Spleen (tissue), 13 donors: ENCODE data around the gene MVK. TPM values are rescaled to one million over a fixed set of nuclear protein-coding genes. Genes with fewer than 3 reads are reported as not detected.

ENCODE experiments used
- DNase-seq: peaks from one replicate; pipeline ENCODE4 v3.0.0-alpha.2; 2020
- H3K27ac ChIP-seq, 8 donors: fragments of 200-600 bp; sonication (generic) in 7 of 8; 1 replicate in 4 of 8; 2 replicates in 4 of 8; pipeline versions ENCODE4 v1.5.0 to v1.8.0; 2016 to 2021; ENCODE audit warnings: inconsistent platforms in 4 of 8, mild to moderate bottlenecking in 4 of 8, moderate library complexity in 1 of 8
- H3K27me3 ChIP-seq, 7 donors: fragments of 200-600 bp; sonication (generic) in 6 of 7; replicated peaks in 1 of 7; 1 replicate in 4 of 7; 2 replicates in 3 of 7; pipeline versions ENCODE4 v1.5.0 to v1.8.0; 2016 to 2021; ENCODE audit warnings: inconsistent platforms in 3 of 7, mild to moderate bottlenecking in 1 of 7
- H3K36me3 ChIP-seq, 6 donors: fragments of 200-600 bp; sonication (generic) in 5 of 6; 1 replicate in 4 of 6; 2 replicates in 2 of 6; pipeline versions ENCODE4 v1.5.0 to v1.8.0; 2016 to 2021; ENCODE audit warnings: inconsistent platforms in 2 of 6
- H3K4me1 ChIP-seq, 6 donors: fragments of 200-600 bp; sonication (generic) in 5 of 6; 1 replicate in 3 of 6; 2 replicates in 3 of 6; pipeline versions ENCODE4 v1.5.0 to v1.8.0; 2016 to 2021; ENCODE audit warnings: inconsistent platforms in 3 of 6
- H3K4me3 ChIP-seq, 8 donors: fragments of 200-600 bp; sonication (generic) in 7 of 8; 1 replicate in 4 of 8; 2 replicates in 4 of 8; pipeline versions ENCODE4 v1.5.0 to v1.8.0; 2016 to 2021; ENCODE audit warnings: inconsistent platforms in 4 of 8, mild to moderate bottlenecking in 4 of 8, moderate library complexity in 2 of 8
- H3K9me3 ChIP-seq, 8 donors: fragments of 200-600 bp; sonication (generic) in 7 of 8; 1 replicate in 4 of 8; 2 replicates in 4 of 8; pipeline versions ENCODE4 v1.5.0 to v1.8.0; 2016 to 2021; ENCODE audit warnings: inconsistent platforms in 4 of 8
- POLR2A ChIP-seq, 3 donors: fragments of 450-650 bp; IDR thresholded peaks; one replicate each; pipeline ENCODE4 v1.5.1; 2017; ENCODE audit warnings: antibody characterized with exemption in 3 of 3, mild to moderate bottlenecking in 1 of 3
- POLR2AphosphoS5 ChIP-seq, 3 donors: sonication (generic); formaldehyde crosslinking; IDR thresholded peaks; one replicate each; pipeline ENCODE4 v1.5.1; 2017; ENCODE audit warnings: antibody characterized with exemption in 3 of 3
- WGBS, 5 donors: extraction: QIAGEN DNeasy Blood & Tissue Kit in 3 of 5; methylation state at CpG; one replicate each; pipeline versions ENCODE4 v1.1.5 to v1.1.7; 2013 to 2018; 5-methylcytosine and 5-hydroxymethylcytosine counted together
- intact Hi-C: fragments of 100-400 bp; cut with DNase I; formaldehyde crosslinking; loops from one replicate; pipeline ENCODE4 v1.15.0; 2023; ENCODE audit warnings: low total_unique reads
- long read RNA-seq, 2 donors: transcript quantifications; one replicate each; lab custom pipeline, GENCODE V29; 2026
- polyA plus RNA-seq, 3 donors: library from polyadenylated mRNA; stranded (reverse); fragments of 200-250 nt; gene quantifications; one replicate each; pipeline ENCODE4 v1.2.1, GENCODE V29; 2013
- total RNA-seq, 7 donors: library from RNA; depleted of rRNA in 3 of 7; stranded (reverse); fragments of >200 nt in 3 of 7; fragmentation: NEBNext Ultra II Directional in 4 of 7; extraction: Animal tissue kit (Norgen Biotek cat#: 25700) in 4 of 7; gene quantifications; one replicate each; pipeline versions ENCODE4 v1.1.0 to v1.2.1, GENCODE V29; 2016 to 2021
- TF ChIP-seq, protein P1 (sequence below), 11 experiments: fragments of 200-600 bp in 7 of 11; fragments of 450-650 bp in 4 of 11; sonication (generic) in 4 of 11; IDR thresholded peaks in 8 of 11; conservative IDR thresholded peaks in 3 of 11; 1 replicate in 7 of 11; 2 replicates in 4 of 11; pipeline versions ENCODE4 v1.4.0 to v1.8.0; 2016 to 2021; ENCODE audit warnings: antibody characterized with exemption in 11 of 11, inconsistent platforms in 4 of 11, mild to moderate bottlenecking in 1 of 11
- donor health status: healthy with polysubstance abuse.
- donor health status: DM: no; HTN: no; CAD: no; lungs with moderate emphysema.
- donor health status: DM: no; HTN: no; CAD: no.
- donor health status: Bipolar disorder and iron deficiency.
- donor health status: healthy.
- donor health status: DM: no; HTN: no; CAD: no.
- donor health status: DM: yes; HTN: yes; CAD: no.

The MVK gene
- total RNA-seq (10 to 100 TPM in 2 of 7 donors, 1 to 10 TPM in 5; 6.2 to 11.4 (median 9.2) TPM), polyA plus RNA-seq (10 to 100 TPM in 2 of 3 donors, 1 to 10 TPM in 1; 7.8 to 16.5 (median 11.3) TPM)
- long read RNA-seq, donor 1, full-length matches to known transcripts, result 6 of 6 reads
- long read RNA-seq, donor 1, partial matches to known transcripts, result 0 of 6 reads
- long read RNA-seq, donor 1, other reads (novel, unspliced or antisense), result 0 of 6 reads
- long read RNA-seq, donor 2, partial matches to known transcripts, result 0 of 4 reads
- long read RNA-seq, donor 2, other reads (novel, unspliced or antisense), result 0 of 4 reads

DNA sequence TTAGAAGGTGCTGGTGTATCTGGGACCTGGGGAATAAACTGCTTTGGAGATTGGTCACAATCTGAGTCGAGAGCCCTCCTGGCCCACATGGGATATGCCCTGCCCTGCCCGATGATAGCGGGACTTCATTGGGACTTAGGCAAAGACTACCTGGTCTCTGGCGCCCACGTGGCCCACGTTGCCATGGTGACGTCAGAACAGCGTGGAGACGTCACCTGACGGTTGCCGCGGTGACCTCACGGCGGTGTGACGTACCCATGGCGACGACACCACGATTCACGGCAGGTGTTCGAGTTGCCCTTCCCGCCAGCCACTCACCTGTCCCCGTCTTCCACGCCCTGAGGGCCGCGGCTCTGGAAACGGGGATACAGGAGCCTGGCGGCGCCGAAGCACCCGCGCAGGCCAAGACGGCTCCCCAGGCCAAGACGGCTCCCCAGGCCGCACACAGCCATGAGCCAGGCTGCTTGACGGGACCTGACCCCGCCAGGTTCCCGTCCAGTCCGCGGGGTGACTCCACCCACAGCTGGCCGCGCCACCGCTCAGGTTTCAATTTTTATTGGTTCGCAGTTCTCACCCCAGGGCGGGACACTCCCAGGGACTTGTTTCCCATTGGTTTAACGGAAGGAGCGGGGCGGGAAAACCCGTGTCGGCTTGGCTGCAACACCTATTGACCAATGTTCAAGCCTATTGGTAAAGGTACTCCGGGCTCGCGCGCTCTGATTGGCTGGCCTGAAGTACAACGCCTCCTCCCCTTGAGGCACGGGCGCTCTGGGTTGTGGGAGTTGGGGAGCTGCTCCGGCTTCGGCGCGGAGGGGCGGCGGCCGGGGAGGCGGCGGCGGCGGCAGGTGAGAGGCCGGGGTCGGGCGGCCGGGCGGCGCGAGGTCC is at the start of gene MVK, which contains the start of gene MMAB:
MVK (plus strand) TSS at position 766 of the 885 bp plus-strand sequence. CDS start 1,029 bp downstream, outside the sequence.
MMAB (minus strand) TSS at position 476 of the 885 bp plus-strand sequence; CDS start at position 452, 24 bp downstream.
- no peaks in the 10 kb centered on the region for H3K9me3 ChIP-seq
- H3K4me3 ChIP-seq, result peak within 1 kb of the TSS; percentile 52 to 87 (median 73)
- peaks cover 0 to 55% (median 33%) of the 10 kb centered on the region in 6 donors for H3K36me3 ChIP-seq
- peak within 1 kb of the TSS; percentile 62 to 93 (median 85) for H3K27ac ChIP-seq
- TF ChIP-seq, protein P1, sequence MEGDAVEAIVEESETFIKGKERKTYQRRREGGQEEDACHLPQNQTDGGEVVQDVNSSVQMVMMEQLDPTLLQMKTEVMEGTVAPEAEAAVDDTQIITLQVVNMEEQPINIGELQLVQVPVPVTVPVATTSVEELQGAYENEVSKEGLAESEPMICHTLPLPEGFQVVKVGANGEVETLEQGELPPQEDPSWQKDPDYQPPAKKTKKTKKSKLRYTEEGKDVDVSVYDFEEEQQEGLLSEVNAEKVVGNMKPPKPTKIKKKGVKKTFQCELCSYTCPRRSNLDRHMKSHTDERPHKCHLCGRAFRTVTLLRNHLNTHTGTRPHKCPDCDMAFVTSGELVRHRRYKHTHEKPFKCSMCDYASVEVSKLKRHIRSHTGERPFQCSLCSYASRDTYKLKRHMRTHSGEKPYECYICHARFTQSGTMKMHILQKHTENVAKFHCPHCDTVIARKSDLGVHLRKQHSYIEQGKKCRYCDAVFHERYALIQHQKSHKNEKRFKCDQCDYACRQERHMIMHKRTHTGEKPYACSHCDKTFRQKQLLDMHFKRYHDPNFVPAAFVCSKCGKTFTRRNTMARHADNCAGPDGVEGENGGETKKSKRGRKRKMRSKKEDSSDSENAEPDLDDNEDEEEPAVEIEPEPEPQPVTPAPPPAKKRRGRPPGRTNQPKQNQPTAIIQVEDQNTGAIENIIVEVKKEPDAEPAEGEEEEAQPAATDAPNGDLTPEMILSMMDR (IDR thresholded peaks at IDR 0.05 in 8 of 11, conservative IDR thresholded peaks at IDR 0.05 in 3 of 11), result peak in 3 of 11 experiments; percentile 10 to 32 (median 15)
- TF ChIP-seq POLR2A (IDR thresholded peaks at IDR 0.05), result no peak
- TF ChIP-seq POLR2AphosphoS5 (IDR thresholded peaks at IDR 0.05), result peak; percentile 90 to 94 (median 92)
- peaks cover 4 to 36% (median 20%) of the 10 kb centered on the region in 6 donors for H3K4me1 ChIP-seq
- 1 to 2% (median 1%) methylated on average over 28 to 74 of the region's 74 CpGs for WGBS, 5 donors
- intact Hi-C loops, result no loop called here
- peak; percentile 98 for DNase-seq
- H3K27me3 ChIP-seq, result no peaks in the 10 kb centered on the region

DNA sequence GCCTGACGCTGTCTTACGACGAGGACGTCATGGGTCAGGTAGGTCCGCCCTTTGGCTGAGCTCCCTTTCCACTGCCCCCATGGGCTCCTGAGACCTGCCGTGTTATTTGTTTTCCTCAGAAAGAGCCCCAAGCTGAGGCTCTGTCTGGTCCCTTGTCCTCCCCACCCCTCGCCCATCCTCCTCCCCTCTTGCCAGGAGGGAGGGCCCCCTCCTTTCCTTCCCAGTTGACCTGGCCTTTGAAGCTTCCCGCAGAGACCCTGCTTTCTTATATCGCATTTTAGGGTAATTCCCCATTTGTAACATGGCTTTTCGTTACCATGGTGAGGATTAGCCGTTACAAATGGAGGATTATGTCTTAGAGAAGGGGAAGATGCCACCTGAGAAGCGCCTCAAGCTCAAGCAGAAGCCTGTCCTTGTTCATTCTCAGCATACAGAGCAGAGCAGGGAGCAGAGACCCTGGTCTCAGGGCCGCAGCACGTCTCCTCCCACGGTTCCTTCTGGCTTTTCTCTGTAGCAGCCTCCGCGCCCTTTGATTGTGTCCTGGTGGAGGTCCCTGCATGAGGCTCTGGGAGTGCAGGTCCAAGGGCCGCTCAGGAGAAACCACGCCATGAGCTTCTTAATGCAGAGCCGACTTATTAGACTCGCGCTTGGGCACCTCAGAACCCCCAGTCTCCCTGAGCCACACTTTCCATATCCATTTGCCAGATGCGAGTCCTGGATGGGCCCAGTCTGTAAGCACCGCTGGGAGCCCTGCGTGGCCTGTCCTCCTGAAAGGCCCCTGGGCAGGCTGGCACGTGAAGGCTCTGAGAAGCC is 48.9 kb upstream of the MVK start:
- no peak overlapping the region for H3K27ac ChIP-seq
- H3K9me3 ChIP-seq, result no peaks in the 10 kb centered on the region
- peaks cover 4 to 100% (median 89%) of the 10 kb centered on the region in 6 donors for H3K36me3 ChIP-seq
- DNase-seq, result no peak
- H3K4me3 ChIP-seq, result no peak overlapping the region
- TF ChIP-seq POLR2A (IDR thresholded peaks at IDR 0.05) (no peak), POLR2AphosphoS5 (IDR thresholded peaks at IDR 0.05) (no peak)
- TF ChIP-seq, protein P1 (IDR thresholded peaks at IDR 0.05 in 8 of 11, conservative IDR thresholded peaks at IDR 0.05 in 3 of 11), result no peak
- H3K27me3 ChIP-seq, result no peaks in the 10 kb centered on the region
- intact Hi-C loops, result no loop called here
- 89 to 95% (median 93%) methylated on average over 25 to 26 of the region's 26 CpGs for whole genome bisulfite sequencing, 5 donors
- H3K4me1 ChIP-seq, result no peaks in the 10 kb centered on the region

DNA sequence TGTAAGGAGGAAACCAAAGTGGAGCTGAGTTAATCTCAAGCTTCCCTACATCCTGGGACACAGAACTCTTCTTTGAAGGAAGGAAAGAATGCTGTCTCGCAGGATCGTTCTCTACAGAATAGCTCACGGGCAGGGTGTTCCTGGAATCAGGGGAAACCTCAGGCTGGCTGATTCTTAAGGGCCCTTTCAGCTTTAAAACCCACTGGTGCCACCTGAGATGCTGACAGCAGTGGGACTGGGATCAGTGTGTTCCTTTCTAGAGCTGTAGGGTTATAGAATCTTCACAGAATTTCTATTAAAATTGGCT is 48.4 kb upstream of the MVK start:
- no peak overlapping the region for H3K27ac ChIP-seq
- TF ChIP-seq POLR2A (IDR thresholded peaks at IDR 0.05), result no peak
- TF ChIP-seq POLR2AphosphoS5 (IDR thresholded peaks at IDR 0.05), result no peak
- TF ChIP-seq, protein P1 (IDR thresholded peaks at IDR 0.05 in 8 of 11, conservative IDR thresholded peaks at IDR 0.05 in 3 of 11), result no peak
- 74 to 99% (median 98%) methylated on average over 3 of the region's 3 CpGs for WGBS, 5 donors
- H3K27me3 ChIP-seq, result no peaks in the 10 kb centered on the region
- H3K4me3 ChIP-seq, result no peak overlapping the region
- H3K9me3 ChIP-seq, result no peaks in the 10 kb centered on the region
- intact Hi-C loops, result no loop called here
- no peaks in the 10 kb centered on the region for H3K4me1 ChIP-seq
- DNase-seq, result no peak
- peaks cover 4 to 100% (median 91%) of the 10 kb centered on the region in 6 donors for H3K36me3 ChIP-seq
